ENCODE measurements around the gene ANKS1A.

DNA sequence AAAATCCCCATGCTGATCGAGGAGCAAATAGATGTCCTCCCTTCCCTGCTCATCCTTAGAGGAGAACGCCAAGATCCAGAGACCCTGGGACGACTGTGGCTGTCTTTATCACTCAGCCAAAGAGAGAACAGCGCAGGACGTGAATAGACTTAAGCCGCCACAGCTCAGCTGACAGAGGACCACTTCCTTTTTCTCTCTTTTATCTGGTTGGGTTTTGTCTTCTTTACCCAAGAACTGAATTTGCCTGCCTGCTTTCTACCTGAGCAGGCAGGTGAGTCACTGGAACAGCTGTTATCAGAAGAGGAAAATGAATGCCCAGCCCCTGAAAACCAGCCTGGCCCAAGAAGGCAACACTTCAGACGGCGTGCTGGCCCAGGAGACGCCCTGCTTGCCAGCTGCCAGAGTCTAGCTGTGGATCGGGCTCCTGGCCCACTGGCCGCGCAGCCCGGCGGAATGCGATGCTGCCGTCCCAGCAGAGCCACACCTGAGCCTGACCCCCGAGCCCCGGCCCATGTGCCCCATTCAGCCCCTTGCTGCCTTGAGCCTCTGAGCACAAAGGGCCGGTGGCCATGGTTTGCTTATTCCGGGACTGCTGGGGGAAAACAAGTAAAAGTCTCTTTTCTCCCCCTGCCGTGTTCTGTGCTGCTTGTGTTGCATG lies 169.9 kb downstream of the ANKS1A start:
- TF ChIP-seq, protein P1, sequence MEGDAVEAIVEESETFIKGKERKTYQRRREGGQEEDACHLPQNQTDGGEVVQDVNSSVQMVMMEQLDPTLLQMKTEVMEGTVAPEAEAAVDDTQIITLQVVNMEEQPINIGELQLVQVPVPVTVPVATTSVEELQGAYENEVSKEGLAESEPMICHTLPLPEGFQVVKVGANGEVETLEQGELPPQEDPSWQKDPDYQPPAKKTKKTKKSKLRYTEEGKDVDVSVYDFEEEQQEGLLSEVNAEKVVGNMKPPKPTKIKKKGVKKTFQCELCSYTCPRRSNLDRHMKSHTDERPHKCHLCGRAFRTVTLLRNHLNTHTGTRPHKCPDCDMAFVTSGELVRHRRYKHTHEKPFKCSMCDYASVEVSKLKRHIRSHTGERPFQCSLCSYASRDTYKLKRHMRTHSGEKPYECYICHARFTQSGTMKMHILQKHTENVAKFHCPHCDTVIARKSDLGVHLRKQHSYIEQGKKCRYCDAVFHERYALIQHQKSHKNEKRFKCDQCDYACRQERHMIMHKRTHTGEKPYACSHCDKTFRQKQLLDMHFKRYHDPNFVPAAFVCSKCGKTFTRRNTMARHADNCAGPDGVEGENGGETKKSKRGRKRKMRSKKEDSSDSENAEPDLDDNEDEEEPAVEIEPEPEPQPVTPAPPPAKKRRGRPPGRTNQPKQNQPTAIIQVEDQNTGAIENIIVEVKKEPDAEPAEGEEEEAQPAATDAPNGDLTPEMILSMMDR (IDR thresholded peaks at IDR 0.05 in 8 of 11, conservative IDR thresholded peaks at IDR 0.05 in 3 of 11): no peak
- TF ChIP-seq POLR2A (IDR thresholded peaks at IDR 0.05): no peak
